Measurements from ENCODE around the gene ZFYVE21.

DNA sequence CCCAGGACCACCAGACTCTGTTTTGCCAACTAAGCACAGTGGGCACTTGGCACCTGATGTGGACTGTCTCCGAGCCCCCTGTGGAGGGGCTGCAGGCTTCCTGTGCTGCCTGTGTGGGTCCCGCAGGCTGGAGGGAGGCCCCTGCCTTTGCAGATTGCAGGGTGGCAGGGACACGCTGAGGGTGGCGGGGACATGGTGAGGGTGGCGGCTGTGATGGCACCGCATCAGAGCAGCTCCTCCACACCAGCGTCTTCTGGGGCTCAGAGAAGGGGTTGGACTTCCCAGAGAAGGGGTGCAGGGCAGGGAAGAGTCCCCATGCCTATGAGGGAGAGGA is 8.1 kb downstream of the ZFYVE21 start:
- TF ChIP-seq, protein P1, sequence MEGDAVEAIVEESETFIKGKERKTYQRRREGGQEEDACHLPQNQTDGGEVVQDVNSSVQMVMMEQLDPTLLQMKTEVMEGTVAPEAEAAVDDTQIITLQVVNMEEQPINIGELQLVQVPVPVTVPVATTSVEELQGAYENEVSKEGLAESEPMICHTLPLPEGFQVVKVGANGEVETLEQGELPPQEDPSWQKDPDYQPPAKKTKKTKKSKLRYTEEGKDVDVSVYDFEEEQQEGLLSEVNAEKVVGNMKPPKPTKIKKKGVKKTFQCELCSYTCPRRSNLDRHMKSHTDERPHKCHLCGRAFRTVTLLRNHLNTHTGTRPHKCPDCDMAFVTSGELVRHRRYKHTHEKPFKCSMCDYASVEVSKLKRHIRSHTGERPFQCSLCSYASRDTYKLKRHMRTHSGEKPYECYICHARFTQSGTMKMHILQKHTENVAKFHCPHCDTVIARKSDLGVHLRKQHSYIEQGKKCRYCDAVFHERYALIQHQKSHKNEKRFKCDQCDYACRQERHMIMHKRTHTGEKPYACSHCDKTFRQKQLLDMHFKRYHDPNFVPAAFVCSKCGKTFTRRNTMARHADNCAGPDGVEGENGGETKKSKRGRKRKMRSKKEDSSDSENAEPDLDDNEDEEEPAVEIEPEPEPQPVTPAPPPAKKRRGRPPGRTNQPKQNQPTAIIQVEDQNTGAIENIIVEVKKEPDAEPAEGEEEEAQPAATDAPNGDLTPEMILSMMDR (conservative IDR thresholded peaks at IDR 0.05 in 1 of 2, IDR thresholded peaks at IDR 0.05 in 1 of 2; ENCODE audit: extremely low read depth in 1 of 2, insufficient read depth in 1 of 2, low read depth in 1 of 2, low read length in 2 of 2) = no peak
- no peak for TF ChIP-seq EZH2 (IDR thresholded peaks at IDR 0.05; ENCODE audit: borderline replicate concordance, low read length)
